Measurements from ENCODE around the gene KNDC1.

GRCh38 chr10:133270204-133270603 is 110.2 kb downstream of the KNDC1 start:
- TF ChIP-seq FOXA1 (IDR thresholded peaks at IDR 0.05) (no peak), FOXA1 (CRISPR knock-in tag; IDR thresholded peaks at IDR 0.05) (no peak), ELF3 (CRISPR knock-in tag; IDR thresholded peaks at IDR 0.05) (no peak), HNF1B (CRISPR knock-in tag; IDR thresholded peaks at IDR 0.05) (no peak), POLR2AphosphoS5 (IDR thresholded peaks at IDR 0.05; ENCODE audit: low read depth, low read length) (no peak), ARID2 (CRISPR knock-in tag; IDR thresholded peaks at IDR 0.05; ENCODE audit: borderline replicate concordance) (no peak), CTCF (CRISPR knock-in tag; IDR thresholded peaks at IDR 0.05) (no peak)

Data from HepG2 (cell line).